ENCODE results near the gene EPB41L5.
"Not testable (repeated sequence)": the region's sequence is repeated elsewhere in the genome, so short reads cannot be mapped to it uniquely, and the experiment has no call there.

The EPB41L5 gene

DNA sequence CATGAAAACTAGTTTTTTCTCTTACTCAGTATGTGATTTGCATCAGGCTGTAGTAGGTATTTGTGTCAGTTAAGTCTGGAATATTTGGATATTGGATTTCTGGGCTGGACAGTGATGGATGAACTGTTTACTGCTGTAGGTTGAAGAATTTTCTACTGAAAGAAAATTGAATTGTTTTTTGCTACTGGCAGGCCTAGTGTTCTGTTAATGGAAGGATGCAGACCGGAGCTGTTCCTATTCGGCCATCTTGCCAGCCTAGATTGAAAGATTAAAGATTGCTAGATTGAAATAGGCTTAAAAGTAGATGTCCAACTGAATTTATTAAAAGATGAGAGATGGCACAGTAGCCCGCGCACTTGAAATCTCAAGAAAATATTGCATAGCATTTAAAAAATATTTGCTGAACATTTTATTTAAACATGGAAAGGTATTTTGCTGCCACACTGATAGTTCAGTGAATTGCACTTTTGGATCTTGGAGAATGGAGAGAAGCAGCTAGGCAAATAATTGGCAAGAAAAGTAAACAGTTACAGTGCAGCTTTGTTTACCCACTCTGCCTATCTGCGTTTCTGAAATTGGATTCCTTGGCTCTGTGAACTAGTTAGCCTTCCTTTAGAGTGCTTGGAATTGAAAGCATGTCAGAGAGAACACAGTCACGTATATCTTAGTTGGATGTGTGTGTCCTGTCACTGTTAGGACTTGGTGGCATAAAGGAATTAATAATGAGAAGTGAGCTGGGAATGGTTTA is 54.1 kb downstream of the EPB41L5 start:
- no peak for FAIRE-seq
- no peak for DNase-seq (ENCODE audit: insufficient read length)
- TF ChIP-seq POLR2A (IDR thresholded peaks at IDR 0.05; ENCODE audit: low read depth, low read length) (no peak), POLR2AphosphoS5 (IDR thresholded peaks at IDR 0.05; ENCODE audit: low read depth, low read length) (no peak), TAF1 (IDR thresholded peaks at IDR 0.05; ENCODE audit: borderline replicate concordance, low read depth, low read length) (no peak)

DNA sequence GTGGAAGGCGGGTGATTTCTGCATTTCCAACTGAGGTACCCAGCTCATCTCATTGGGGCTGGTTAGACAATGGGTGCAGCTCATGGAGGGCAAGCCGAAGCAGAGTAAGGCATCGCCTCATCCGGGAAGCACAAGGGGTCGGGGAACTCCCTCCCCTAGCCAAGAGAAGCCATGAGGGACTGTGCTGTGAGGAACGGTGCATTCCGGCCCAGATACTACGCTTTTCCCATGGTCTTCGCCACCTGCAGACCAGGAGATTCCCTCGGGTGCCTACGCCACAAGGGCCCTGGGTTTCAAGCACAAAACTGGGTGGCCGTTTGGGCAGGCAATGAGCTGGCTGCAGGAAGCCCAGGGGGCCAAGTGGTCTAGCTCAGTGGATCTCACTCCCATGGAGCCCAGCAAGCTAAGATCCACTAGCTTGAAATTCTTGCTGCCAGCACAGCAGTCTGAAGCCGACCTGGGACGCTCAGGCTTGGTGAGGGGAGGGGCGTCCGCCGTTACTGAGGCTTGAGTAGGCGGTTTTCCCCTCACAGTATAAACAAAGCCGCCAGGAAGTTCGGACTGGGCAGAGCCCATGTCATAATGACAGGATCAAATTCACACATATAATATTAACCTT is 55.3 kb downstream of the EPB41L5 start:
- FAIRE-seq; DNase-seq (ENCODE audit: insufficient read length): not testable (repeated sequence)

DNA sequence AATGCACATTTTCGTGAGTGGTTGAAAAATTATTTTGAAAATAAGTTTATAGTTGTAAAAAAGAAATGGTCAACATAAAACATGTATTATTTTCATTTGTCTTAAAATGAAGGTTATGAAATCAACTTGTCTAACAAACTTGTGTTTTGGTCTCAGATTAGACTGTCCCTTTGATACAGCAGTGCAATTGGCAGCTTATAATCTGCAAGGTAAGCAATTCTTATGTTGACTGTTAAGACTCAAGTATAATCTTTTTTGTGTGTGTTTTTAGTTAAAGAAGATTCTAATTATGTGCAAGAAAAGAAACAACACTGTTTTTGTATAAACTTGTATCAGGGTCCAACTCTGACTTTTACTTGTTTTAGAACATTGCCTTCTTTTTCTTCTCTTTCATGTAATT is 62.7 kb downstream of the EPB41L5 start:
- no peak for TF ChIP-seq POLR2AphosphoS5 (IDR thresholded peaks at IDR 0.05; ENCODE audit: low read depth, low read length)
- no peak for TF ChIP-seq POLR2A (IDR thresholded peaks at IDR 0.05; ENCODE audit: low read depth, low read length)
- TF ChIP-seq TAF1 (IDR thresholded peaks at IDR 0.05; ENCODE audit: borderline replicate concordance, low read depth, low read length) = no peak
- DNase-seq (ENCODE audit: insufficient read length) = no peak

DNA sequence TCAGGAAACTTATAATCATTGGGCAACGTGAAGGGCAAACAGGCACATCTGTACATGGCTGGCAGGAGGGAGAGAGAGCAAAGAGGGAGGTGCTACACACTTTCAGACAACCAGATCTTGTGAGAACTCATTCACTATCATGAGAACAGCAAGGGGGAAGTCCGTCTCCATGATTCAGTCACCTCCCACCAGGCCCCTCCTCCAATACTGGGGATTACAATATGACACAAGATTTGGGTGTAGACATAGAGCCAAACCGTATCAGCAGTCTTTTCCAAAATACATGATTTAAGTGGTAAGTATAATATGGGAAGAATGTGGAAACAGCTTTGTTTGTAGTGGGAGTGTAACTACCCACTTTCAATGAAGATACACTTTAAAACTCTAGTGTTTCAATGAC is 65.0 kb downstream of the EPB41L5 start:
- FAIRE-seq = no peak
- no peak for DNase-seq (ENCODE audit: insufficient read length)
- TF ChIP-seq TAF1 (IDR thresholded peaks at IDR 0.05; ENCODE audit: borderline replicate concordance, low read depth, low read length) (no peak), POLR2A (IDR thresholded peaks at IDR 0.05; ENCODE audit: low read depth, low read length) (no peak), POLR2AphosphoS5 (IDR thresholded peaks at IDR 0.05; ENCODE audit: low read depth, low read length) (no peak)

More for the DNA sequence above, 62.7 kb downstream of the EPB41L5 start:
- no peak for FAIRE-seq

DNA sequence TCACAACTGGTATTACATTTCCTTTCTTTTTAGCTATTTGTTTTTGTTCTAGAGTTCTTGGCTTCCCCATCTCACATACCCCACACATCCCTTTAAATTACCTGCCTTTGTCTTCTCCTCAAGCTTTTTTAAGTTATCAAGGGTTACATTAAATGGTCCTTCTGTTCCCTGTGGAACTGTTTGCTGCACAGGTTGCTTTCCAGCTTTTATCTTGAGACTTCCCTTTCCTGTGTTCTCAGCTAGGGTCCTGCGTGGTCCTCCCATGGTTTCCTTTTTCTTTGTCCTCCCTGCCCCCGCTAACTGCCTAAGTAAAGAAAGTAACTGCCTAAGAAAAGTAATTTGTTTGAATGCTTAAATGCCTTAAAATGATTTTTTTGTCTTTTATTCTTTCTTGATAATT is 66.8 kb downstream of the EPB41L5 start:
- FAIRE-seq (no peak), DNase-seq (ENCODE audit: insufficient read length) (no peak)
- TF ChIP-seq TAF1 (IDR thresholded peaks at IDR 0.05; ENCODE audit: borderline replicate concordance, low read depth, low read length) (no peak), POLR2AphosphoS5 (IDR thresholded peaks at IDR 0.05; ENCODE audit: low read depth, low read length) (no peak), POLR2A (IDR thresholded peaks at IDR 0.05; ENCODE audit: low read depth, low read length) (no peak)

DNA sequence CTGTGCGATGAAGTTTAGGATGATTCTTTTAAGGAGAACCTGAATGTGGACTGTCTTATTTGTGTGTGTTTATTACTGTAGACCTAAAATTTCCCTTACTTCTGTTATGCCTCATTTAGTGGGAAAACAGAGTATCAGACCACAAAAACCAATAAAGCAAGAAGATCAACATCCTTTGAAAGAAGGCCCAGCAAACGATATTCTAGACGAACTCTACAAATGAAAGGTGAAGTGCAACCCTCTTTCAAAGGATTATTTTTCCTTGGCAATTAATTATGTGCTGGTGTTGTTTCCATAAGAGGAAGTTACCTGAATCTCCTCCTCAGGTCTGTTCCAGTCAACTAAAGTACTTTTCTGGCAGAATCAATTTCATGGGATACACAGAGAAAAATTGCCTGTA is 78.6 kb downstream of the EPB41L5 start:
- DNase-seq (ENCODE audit: insufficient read length) = no peak
- FAIRE-seq = no peak
- TF ChIP-seq POLR2A (IDR thresholded peaks at IDR 0.05; ENCODE audit: low read depth, low read length) = no peak
- no peak for TF ChIP-seq TAF1 (IDR thresholded peaks at IDR 0.05; ENCODE audit: borderline replicate concordance, low read depth, low read length)
- TF ChIP-seq POLR2AphosphoS5 (IDR thresholded peaks at IDR 0.05; ENCODE audit: low read depth, low read length) = no peak

DNA sequence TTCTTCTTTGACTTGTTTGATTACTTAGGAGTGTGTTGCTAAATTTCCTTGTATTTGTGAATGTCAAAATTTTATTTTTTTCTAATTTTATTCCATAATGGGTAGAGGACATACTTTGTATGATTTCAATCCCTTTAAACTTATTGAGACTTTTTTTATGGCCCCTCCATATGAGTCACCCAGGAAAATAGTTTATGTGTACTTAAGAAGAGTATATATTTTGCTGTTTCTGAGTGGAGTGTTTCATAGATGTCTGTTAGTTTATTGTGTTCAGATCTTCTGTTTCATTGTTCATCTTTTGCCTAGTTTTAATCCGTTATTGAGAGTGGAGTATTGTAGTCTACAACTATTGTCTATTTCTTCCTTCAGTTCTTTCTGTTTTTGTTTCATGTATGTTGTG is 81.9 kb downstream of the EPB41L5 start:
- TF ChIP-seq TAF1 (IDR thresholded peaks at IDR 0.05; ENCODE audit: borderline replicate concordance, low read depth, low read length) (no peak), POLR2AphosphoS5 (IDR thresholded peaks at IDR 0.05; ENCODE audit: low read depth, low read length) (no peak), POLR2A (IDR thresholded peaks at IDR 0.05; ENCODE audit: low read depth, low read length) (no peak)
- DNase-seq (ENCODE audit: insufficient read length) = no peak
- FAIRE-seq = no peak

DNA sequence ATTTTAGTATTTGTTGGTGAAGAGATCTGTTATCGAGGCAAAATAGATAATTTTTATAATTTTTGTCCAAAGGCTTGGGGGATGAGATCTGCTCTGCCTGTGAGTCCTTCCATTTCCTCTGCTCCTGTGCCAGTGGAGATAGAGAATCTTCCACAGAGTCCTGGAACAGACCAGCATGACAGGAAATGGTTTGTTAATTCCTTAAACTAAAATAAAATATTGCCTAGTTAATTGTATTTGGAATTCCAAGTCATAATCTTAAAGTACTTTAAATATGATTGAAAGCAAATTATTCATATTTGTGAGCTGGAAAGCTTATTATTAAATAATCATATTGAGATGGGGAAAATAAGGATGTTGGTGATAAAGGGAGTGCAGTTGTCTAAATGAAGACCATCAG is 87.8 kb downstream of the EPB41L5 start:
- TF ChIP-seq TAF1 (IDR thresholded peaks at IDR 0.05; ENCODE audit: borderline replicate concordance, low read depth, low read length) = no peak
- no peak for TF ChIP-seq POLR2A (IDR thresholded peaks at IDR 0.05; ENCODE audit: low read depth, low read length)
- TF ChIP-seq POLR2AphosphoS5 (IDR thresholded peaks at IDR 0.05; ENCODE audit: low read depth, low read length) = no peak
- DNase-seq (ENCODE audit: insufficient read length) = no peak
- no peak for FAIRE-seq

DNA sequence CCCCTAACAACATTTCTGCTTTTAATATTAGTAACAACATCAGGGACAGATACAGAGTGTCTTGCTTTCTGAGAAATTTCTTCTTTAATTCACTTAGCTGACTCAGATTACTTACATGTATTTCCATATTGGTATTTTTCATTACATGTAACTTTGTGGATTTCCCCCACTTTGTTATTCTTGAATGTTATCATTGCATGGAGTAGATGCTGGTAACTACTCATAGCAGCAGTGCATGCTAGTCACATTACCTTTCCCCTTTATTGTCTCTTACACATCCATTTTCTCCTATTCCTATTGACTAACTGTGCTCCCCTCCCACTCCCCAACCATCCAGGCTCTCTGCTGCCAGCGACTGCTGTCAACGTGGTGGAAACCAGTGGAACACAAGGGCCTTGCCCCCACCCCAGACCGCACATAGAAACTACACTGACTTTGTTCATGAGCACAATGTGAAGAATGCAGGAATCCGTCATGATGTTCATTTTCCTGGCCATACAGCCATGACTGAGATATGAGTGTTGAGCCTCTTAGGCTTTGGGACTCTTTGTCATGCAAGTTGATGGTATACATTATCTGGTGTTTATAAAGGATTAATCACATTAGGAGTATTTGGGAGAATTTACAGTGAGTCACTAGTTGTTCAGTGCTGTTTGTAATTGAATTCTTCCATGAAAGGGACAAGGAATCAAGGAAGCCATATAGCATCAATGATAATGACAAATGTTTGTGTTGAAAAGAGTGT is 91.0 kb downstream of the EPB41L5 start:
- FAIRE-seq = peak; percentile 42
- DNase-seq (ENCODE audit: insufficient read length) = no peak
- TF ChIP-seq TAF1 (IDR thresholded peaks at IDR 0.05; ENCODE audit: borderline replicate concordance, low read depth, low read length) = no peak
- no peak for TF ChIP-seq POLR2A (IDR thresholded peaks at IDR 0.05; ENCODE audit: low read depth, low read length)
- no peak for TF ChIP-seq POLR2AphosphoS5 (IDR thresholded peaks at IDR 0.05; ENCODE audit: low read depth, low read length)

DNA sequence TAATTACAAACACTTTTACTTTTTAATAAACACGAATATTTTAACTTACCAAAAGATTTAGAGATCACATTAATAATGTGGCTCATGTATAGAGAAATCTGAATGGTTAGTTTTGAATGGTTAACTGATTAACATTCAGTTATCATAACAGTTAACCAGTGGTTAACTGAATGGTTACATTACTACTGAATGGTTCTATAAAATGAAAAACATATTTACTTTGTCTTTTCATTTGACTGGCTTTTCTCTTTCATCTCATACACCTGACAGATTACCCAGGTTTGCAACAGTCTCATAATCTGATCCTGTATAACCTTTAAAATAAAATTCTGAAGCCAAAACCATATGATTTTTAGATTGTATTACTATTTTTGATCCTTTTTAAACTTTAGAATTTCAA is 91.9 kb downstream of the EPB41L5 start:
- TF ChIP-seq POLR2A (IDR thresholded peaks at IDR 0.05; ENCODE audit: low read depth, low read length) = no peak
- no peak for FAIRE-seq
- no peak for DNase-seq (ENCODE audit: insufficient read length)

DNA sequence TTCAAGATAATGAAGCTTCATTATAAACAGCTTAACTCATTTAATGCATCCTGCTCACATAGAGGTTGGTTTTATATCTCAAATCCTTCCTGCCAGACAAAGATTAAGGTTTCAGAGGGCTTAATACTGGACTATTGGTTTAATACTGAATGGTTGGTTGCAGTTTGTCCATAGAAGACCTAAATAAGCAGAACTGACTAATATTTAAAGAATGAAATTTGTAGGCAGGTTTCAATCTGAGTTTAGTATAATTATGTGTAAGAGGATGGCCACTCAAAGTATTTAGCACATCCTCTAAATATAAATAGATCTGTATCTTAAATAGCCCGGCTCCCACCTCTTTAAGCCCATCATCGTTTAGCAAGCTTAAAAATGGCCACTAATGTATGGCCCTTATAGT is 92.5 kb downstream of the EPB41L5 start:
- TF ChIP-seq POLR2A (IDR thresholded peaks at IDR 0.05; ENCODE audit: low read depth, low read length) = no peak
- TF ChIP-seq TAF1 (IDR thresholded peaks at IDR 0.05; ENCODE audit: borderline replicate concordance, low read depth, low read length) = no peak
- no peak for TF ChIP-seq POLR2AphosphoS5 (IDR thresholded peaks at IDR 0.05; ENCODE audit: low read depth, low read length)
- FAIRE-seq (no peak), DNase-seq (ENCODE audit: insufficient read length) (no peak)

DNA sequence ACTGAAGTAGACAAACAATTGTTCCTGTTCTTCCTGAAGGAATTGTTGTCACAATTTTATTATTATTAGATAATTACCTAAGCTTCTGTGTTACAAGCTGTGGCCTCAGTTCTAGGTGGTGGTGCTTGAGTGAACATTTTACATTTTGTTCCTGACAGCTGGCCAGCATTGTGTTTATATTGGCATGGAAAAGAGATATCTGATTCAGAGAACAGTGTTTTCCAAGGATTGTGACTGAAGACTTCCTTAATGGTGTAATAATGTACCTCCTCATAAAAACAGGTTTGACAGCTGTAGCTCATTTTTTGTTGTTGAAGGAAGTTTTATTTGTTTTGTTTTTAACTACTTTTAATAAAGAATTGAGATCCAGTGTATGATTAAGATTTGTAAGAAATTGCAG is 95.2 kb downstream of the EPB41L5 start:
- TF ChIP-seq POLR2A (IDR thresholded peaks at IDR 0.05; ENCODE audit: low read depth, low read length) = no peak
- TF ChIP-seq POLR2AphosphoS5 (IDR thresholded peaks at IDR 0.05; ENCODE audit: low read depth, low read length) = no peak
- no peak for TF ChIP-seq TAF1 (IDR thresholded peaks at IDR 0.05; ENCODE audit: borderline replicate concordance, low read depth, low read length)
- DNase-seq (ENCODE audit: insufficient read length) (no peak), FAIRE-seq (no peak)
